IgD-negative memory B cell (primary cell): ENCODE measurements around the gene UBL5. TPM values are rescaled to one million over a fixed set of nuclear protein-coding genes. Genes with fewer than 3 reads are reported as not detected.
"Not testable (repeated sequence)": the region's sequence is repeated elsewhere in the genome, so short reads cannot be mapped to it uniquely, and the experiment has no call there.

ENCODE experiments used
- H3K27ac Mint-ChIP-seq, 3 donors: one replicate each; pipeline ENCODE4 v1.8.0; 2020 to 2022; ENCODE audit warnings: mild to moderate bottlenecking in 3 of 3, mixed read lengths in 3 of 3, moderate library complexity in 1 of 3
- H3K27me3 Mint-ChIP-seq: one replicate; pipeline ENCODE4 v1.8.0; 2021; ENCODE audit warnings: mixed read lengths
- H3K36me3 Mint-ChIP-seq: one replicate; pipeline ENCODE4 v1.8.0; 2020; ENCODE audit warnings: mild to moderate bottlenecking, mixed read lengths
- H3K4me1 Mint-ChIP-seq, 3 donors: one replicate each; pipeline ENCODE4 v1.8.0; 2020 to 2022; ENCODE audit warnings: mixed read lengths in 3 of 3, mild to moderate bottlenecking in 1 of 3
- H3K4me3 Mint-ChIP-seq, 4 donors: one replicate each; pipeline ENCODE4 v1.8.0; 2020 to 2022; ENCODE audit warnings: mild to moderate bottlenecking in 4 of 4, mixed read lengths in 4 of 4, moderate library complexity in 3 of 4
- H3K9me3 Mint-ChIP-seq, 3 donors: one replicate each; pipeline ENCODE4 v1.8.0; 2020 to 2021; ENCODE audit warnings: mixed read lengths in 3 of 3, mild to moderate bottlenecking in 1 of 3
- polyA plus RNA-seq: library from polyadenylated mRNA; unstranded; fragments of 300-500 nt; fragmentation: Illumina TruSeq; gene quantifications from one replicate; pipeline ENCODE4 v1.2.3, GENCODE V29; 2021

Gene UBL5
- polyA plus RNA-seq, 1 donor from 2014 or later: 592 TPM

GRCh38 chr19:9834726-9835506, 7.2 kb downstream of the UBL5 start, which contains the start of gene PIN1:
Gene PIN1 (plus strand): TSS chr19:9835318. CDS start chr19:9835345, 27 bp downstream.
- no peaks in the 10 kb centered on the region for H3K9me3 Mint-ChIP-seq
- peak within 1 kb of the TSS; percentile 93 to 99 (median 98) for H3K4me3 Mint-ChIP-seq
- H3K4me1 Mint-ChIP-seq: peaks cover 4 to 15% (median 11%) of the 10 kb centered on the region in 3 donors
- H3K27ac Mint-ChIP-seq: peak within 1 kb of the TSS; percentile 67 to 98 (median 93)
- no peaks in the 10 kb centered on the region for H3K27me3 Mint-ChIP-seq
- H3K36me3 Mint-ChIP-seq: peaks cover 9% of the 10 kb centered on the region

GRCh38 chr19:9835507-9835949, 7.8 kb downstream of the UBL5 start:
- H3K4me1 Mint-ChIP-seq: peaks cover 4 to 12% (median 11%) of the 10 kb centered on the region in 3 donors
- H3K4me3 Mint-ChIP-seq: peak overlapping the region; percentile 92 to 97 (median 94)
- H3K27ac Mint-ChIP-seq: peak overlapping the region in 2 of 3 donors; percentile 35 to 98
- H3K36me3 Mint-ChIP-seq: peaks cover 10% of the 10 kb centered on the region
- H3K9me3 Mint-ChIP-seq: no peaks in the 10 kb centered on the region
- no peaks in the 10 kb centered on the region for H3K27me3 Mint-ChIP-seq

- Mint-ChIP-seq H3K27me3 (no peaks in the 10 kb centered on the region), H3K36me3 (peaks cover 10% of the 10 kb centered on the region), H3K27ac (peak overlapping the region in 2 of 3 donors; percentile 56 to 59), H3K4me1 (peaks cover 4 to 12% (median 11%) of the 10 kb centered on the region in 3 donors), H3K9me3 (no peaks in the 10 kb centered on the region), H3K4me3 (peak overlapping the region; percentile 92 to 95 (median 94))
Measured at GRCh38 chr19:9836021-9836420, 8.3 kb downstream of the UBL5 start.

GRCh38 chr19:9838324-9838723, 10.6 kb downstream of the UBL5 start:
- no peaks in the 10 kb centered on the region for H3K27me3 Mint-ChIP-seq
- peaks cover 0 to 3% (median 0%) of the 10 kb centered on the region in 3 donors for H3K9me3 Mint-ChIP-seq
- peak overlapping the region in 2 of 4 donors; percentile 61 to 65 for H3K4me3 Mint-ChIP-seq
- peaks cover 4 to 13% (median 12%) of the 10 kb centered on the region in 3 donors for H3K4me1 Mint-ChIP-seq
- H3K27ac Mint-ChIP-seq: peak overlapping the region in 1 of 3 donors; percentile 65
- peaks cover 8% of the 10 kb centered on the region for H3K36me3 Mint-ChIP-seq

- H3K4me1 Mint-ChIP-seq: peaks cover 4 to 14% (median 12%) of the 10 kb centered on the region in 3 donors
- no peak overlapping the region for H3K4me3 Mint-ChIP-seq
- no peak overlapping the region for H3K27ac Mint-ChIP-seq
- no peaks in the 10 kb centered on the region for H3K27me3 Mint-ChIP-seq
- peaks cover 0 to 3% (median 0%) of the 10 kb centered on the region in 3 donors for H3K9me3 Mint-ChIP-seq
- H3K36me3 Mint-ChIP-seq: peaks cover 8% of the 10 kb centered on the region
Measured at GRCh38 chr19:9839415-9839814, 11.7 kb downstream of the UBL5 start.

GRCh38 chr19:9842834-9843625, 15.3 kb downstream of the UBL5 start:
- peaks cover 6% of the 10 kb centered on the region for H3K36me3 Mint-ChIP-seq
- H3K4me3 Mint-ChIP-seq: no peak overlapping the region
- H3K27ac Mint-ChIP-seq: no peak overlapping the region
- peaks cover 0 to 3% (median 1%) of the 10 kb centered on the region in 3 donors for H3K4me1 Mint-ChIP-seq
- peaks cover 0 to 3% (median 0%) of the 10 kb centered on the region in 3 donors for H3K9me3 Mint-ChIP-seq
- no peaks in the 10 kb centered on the region for H3K27me3 Mint-ChIP-seq

- not testable (repeated sequence) for H3K27ac Mint-ChIP-seq, H3K4me1 Mint-ChIP-seq, H3K36me3 Mint-ChIP-seq, H3K4me3 Mint-ChIP-seq, H3K9me3 Mint-ChIP-seq, H3K27me3 Mint-ChIP-seq
Measured at GRCh38 chr19:9843626-9844273, 16.0 kb downstream of the UBL5 start.

- Mint-ChIP-seq H3K4me3 (no peak overlapping the region), H3K27ac (no peak overlapping the region), H3K4me1 (peaks cover 0 to 3% (median 1%) of the 10 kb centered on the region in 3 donors), H3K27me3 (no peaks in the 10 kb centered on the region), H3K9me3 (no peaks in the 10 kb centered on the region), H3K36me3 (no peaks in the 10 kb centered on the region)
Measured at GRCh38 chr19:9847087-9847671, 19.5 kb downstream of the UBL5 start.

GRCh38 chr19:9848060-9848459, 20.3 kb downstream of the UBL5 start:
- H3K27me3 Mint-ChIP-seq: no peaks in the 10 kb centered on the region
- H3K9me3 Mint-ChIP-seq: no peaks in the 10 kb centered on the region
- H3K36me3 Mint-ChIP-seq: peaks cover 3% of the 10 kb centered on the region
- H3K4me3 Mint-ChIP-seq: no peak overlapping the region
- H3K27ac Mint-ChIP-seq: no peak overlapping the region
- peaks cover 0 to 3% (median 1%) of the 10 kb centered on the region in 3 donors for H3K4me1 Mint-ChIP-seq

GRCh38 chr19:9848762-9849161, 21.0 kb downstream of the UBL5 start:
- H3K4me1 Mint-ChIP-seq: peaks cover 0 to 1% (median 0%) of the 10 kb centered on the region in 3 donors
- no peak overlapping the region for H3K27ac Mint-ChIP-seq
- H3K9me3 Mint-ChIP-seq: no peaks in the 10 kb centered on the region
- no peaks in the 10 kb centered on the region for H3K27me3 Mint-ChIP-seq
- H3K36me3 Mint-ChIP-seq: peaks cover 3% of the 10 kb centered on the region
- no peak overlapping the region for H3K4me3 Mint-ChIP-seq

- peaks cover 3% of the 10 kb centered on the region for H3K36me3 Mint-ChIP-seq
- no peak overlapping the region for H3K27ac Mint-ChIP-seq
- no peak overlapping the region for H3K4me3 Mint-ChIP-seq
- H3K4me1 Mint-ChIP-seq: peaks cover 0 to 1% (median 0%) of the 10 kb centered on the region in 3 donors
- H3K27me3 Mint-ChIP-seq: no peaks in the 10 kb centered on the region
- H3K9me3 Mint-ChIP-seq: no peaks in the 10 kb centered on the region
Measured at GRCh38 chr19:9849791-9850190, 22.1 kb downstream of the UBL5 start.

GRCh38 chr19:9850235-9850959, 22.7 kb downstream of the UBL5 start:
- Mint-ChIP-seq H3K27me3 (no peaks in the 10 kb centered on the region), H3K27ac (no peak overlapping the region), H3K9me3 (no peaks in the 10 kb centered on the region), H3K36me3 (peaks cover 3% of the 10 kb centered on the region), H3K4me3 (no peak overlapping the region), H3K4me1 (peaks cover 0 to 1% (median 0%) of the 10 kb centered on the region in 3 donors)

GRCh38 chr19:9854282-9854846, 26.6 kb downstream of the UBL5 start:
- H3K9me3 Mint-ChIP-seq: no peaks in the 10 kb centered on the region
- H3K4me1 Mint-ChIP-seq: peaks cover 0 to 12% (median 8%) of the 10 kb centered on the region in 3 donors
- no peak overlapping the region for H3K27ac Mint-ChIP-seq
- H3K4me3 Mint-ChIP-seq: no peak overlapping the region
- peaks cover 3% of the 10 kb centered on the region for H3K36me3 Mint-ChIP-seq
- no peaks in the 10 kb centered on the region for H3K27me3 Mint-ChIP-seq

GRCh38 chr19:9856609-9857008, 28.9 kb downstream of the UBL5 start:
- Mint-ChIP-seq H3K4me1 (peaks cover 0 to 12% (median 8%) of the 10 kb centered on the region in 3 donors), H3K27me3 (no peaks in the 10 kb centered on the region), H3K27ac (peak overlapping the region in 1 of 3 donors; percentile 61), H3K36me3 (peaks cover 3% of the 10 kb centered on the region), H3K9me3 (no peaks in the 10 kb centered on the region), H3K4me3 (no peak overlapping the region)
